Activated T-cell treated with anti-CD3 and anti-CD28 coated beads, Interleukin-2, amount 50 U/mL, for 4 hours (primary cell): ENCODE data around the gene AANAT. TPM values are rescaled to one million over a fixed set of nuclear protein-coding genes. Genes with fewer than 3 reads are reported as not detected.

Experiments
- ATAC-seq, 2 donors: fragments of 200-7000 bp; cut with Tn5 transposase; one replicate each; pipeline ENCODE4 v1.10.0; 2021
- DNase-seq: peaks from one replicate; pipeline ENCODE4 v3.0.0-alpha.2; 2020
- H3K27me3 Mint-ChIP-seq: one replicate; pipeline ENCODE4 v1.8.0; 2021; ENCODE audit warnings: low read depth, mixed read lengths
- H3K36me3 Mint-ChIP-seq: one replicate; pipeline ENCODE4 v1.8.0; 2022; ENCODE audit warnings: mixed read lengths; ENCODE audit not compliant: insufficient read depth
- H3K4me1 Mint-ChIP-seq: one replicate; pipeline ENCODE4 v1.8.0; 2021; ENCODE audit warnings: low read depth, mixed read lengths
- H3K4me3 Mint-ChIP-seq: one replicate; pipeline ENCODE4 v1.8.0; 2021; ENCODE audit warnings: mild to moderate bottlenecking, moderate library complexity, mixed read lengths
- H3K9me3 Mint-ChIP-seq: one replicate; pipeline ENCODE4 v1.8.0; 2021; ENCODE audit warnings: mixed read lengths
- total RNA-seq, 3 donors: library from RNA; stranded (reverse); gene quantifications; one replicate each; pipeline ENCODE4 v1.2.1, GENCODE V29; 2021

Gene AANAT
- total RNA-seq, result not detected

GRCh38 chr17:76467366-76467765 is at the start of gene AANAT:
Gene AANAT, plus strand, starts transcription at chr17:76467603. Its CDS starts 1,144 bp downstream, at chr17:76468747.
- ATAC-seq, result no peak
- H3K4me3 Mint-ChIP-seq, result no peak within 1 kb of the TSS
- H3K36me3 Mint-ChIP-seq, result peaks cover 5% of the 10 kb centered on the region
- no peak for DNase-seq
- no peaks in the 10 kb centered on the region for H3K9me3 Mint-ChIP-seq
- peaks cover 2% of the 10 kb centered on the region for H3K4me1 Mint-ChIP-seq
- H3K27me3 Mint-ChIP-seq, result no peaks in the 10 kb centered on the region

- no peak for DNase-seq
Measured at GRCh38 chr17:76419576-76420260, 47.7 kb upstream of the AANAT start.

GRCh38 chr17:76420356-76421043 is 46.9 kb upstream of the AANAT start:
- Mint-ChIP-seq H3K27me3 (no peaks in the 10 kb centered on the region), H3K9me3 (no peaks in the 10 kb centered on the region), H3K4me1 (peaks cover 25% of the 10 kb centered on the region), H3K4me3 (no peak overlapping the region), H3K36me3 (peaks cover 14% of the 10 kb centered on the region)
- DNase-seq (no peak), ATAC-seq (no peak)

More at GRCh38 chr17:76419576-76420260, 47.7 kb upstream of the AANAT start:
- H3K36me3 Mint-ChIP-seq, result peaks cover 14% of the 10 kb centered on the region
- no peak overlapping the region for H3K4me3 Mint-ChIP-seq
- H3K9me3 Mint-ChIP-seq, result no peaks in the 10 kb centered on the region
- no peaks in the 10 kb centered on the region for H3K27me3 Mint-ChIP-seq
- no peak for ATAC-seq
- H3K4me1 Mint-ChIP-seq, result peaks cover 22% of the 10 kb centered on the region

GRCh38 chr17:76421044-76421407 is 46.4 kb upstream of the AANAT start:
- no peaks in the 10 kb centered on the region for H3K27me3 Mint-ChIP-seq
- ATAC-seq (no peak), DNase-seq (no peak)
- no peaks in the 10 kb centered on the region for H3K9me3 Mint-ChIP-seq
- peaks cover 14% of the 10 kb centered on the region for H3K36me3 Mint-ChIP-seq
- H3K4me3 Mint-ChIP-seq, result no peak overlapping the region
- H3K4me1 Mint-ChIP-seq, result peaks cover 28% of the 10 kb centered on the region

DNA sequence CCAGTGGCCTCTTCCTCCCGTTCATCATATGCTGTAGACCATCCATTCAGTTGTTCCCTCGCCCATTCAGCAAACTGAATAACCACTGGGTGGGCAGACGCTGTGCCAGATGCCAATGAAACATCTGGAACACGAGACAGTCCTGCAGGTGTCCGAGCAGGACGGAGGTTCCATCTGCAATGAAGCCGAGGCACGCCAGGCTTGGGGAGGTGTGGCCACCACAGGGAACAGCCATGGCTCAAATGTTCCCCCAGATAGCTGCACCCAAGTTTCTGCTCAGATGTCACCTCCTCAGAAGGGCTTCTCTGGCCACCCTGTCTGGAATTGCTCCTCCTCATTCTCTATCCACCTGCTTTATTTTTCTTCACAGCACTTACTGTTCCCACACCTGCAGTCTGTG is 45.0 kb upstream of the AANAT start:
- Mint-ChIP-seq H3K27me3 (no peaks in the 10 kb centered on the region), H3K4me3 (no peak overlapping the region), H3K36me3 (peaks cover 11% of the 10 kb centered on the region), H3K4me1 (peaks cover 35% of the 10 kb centered on the region), H3K9me3 (no peaks in the 10 kb centered on the region)
- ATAC-seq (no peak), DNase-seq (no peak)

- Mint-ChIP-seq H3K27me3 (no peaks in the 10 kb centered on the region), H3K9me3 (no peaks in the 10 kb centered on the region), H3K4me3 (no peak overlapping the region), H3K4me1 (peaks cover 31% of the 10 kb centered on the region), H3K36me3 (peaks cover 7% of the 10 kb centered on the region)
- no peak for DNase-seq
- no peak for ATAC-seq
Measured at GRCh38 chr17:76422860-76423259, 44.5 kb upstream of the AANAT start.

- Mint-ChIP-seq H3K9me3 (no peaks in the 10 kb centered on the region), H3K4me1 (peaks cover 26% of the 10 kb centered on the region), H3K36me3 (peaks cover 16% of the 10 kb centered on the region), H3K4me3 (no peak overlapping the region), H3K27me3 (no peaks in the 10 kb centered on the region)
- ATAC-seq (no peak), DNase-seq (no peak)
Measured at GRCh38 chr17:76426853-76427252, 40.5 kb upstream of the AANAT start.

DNA sequence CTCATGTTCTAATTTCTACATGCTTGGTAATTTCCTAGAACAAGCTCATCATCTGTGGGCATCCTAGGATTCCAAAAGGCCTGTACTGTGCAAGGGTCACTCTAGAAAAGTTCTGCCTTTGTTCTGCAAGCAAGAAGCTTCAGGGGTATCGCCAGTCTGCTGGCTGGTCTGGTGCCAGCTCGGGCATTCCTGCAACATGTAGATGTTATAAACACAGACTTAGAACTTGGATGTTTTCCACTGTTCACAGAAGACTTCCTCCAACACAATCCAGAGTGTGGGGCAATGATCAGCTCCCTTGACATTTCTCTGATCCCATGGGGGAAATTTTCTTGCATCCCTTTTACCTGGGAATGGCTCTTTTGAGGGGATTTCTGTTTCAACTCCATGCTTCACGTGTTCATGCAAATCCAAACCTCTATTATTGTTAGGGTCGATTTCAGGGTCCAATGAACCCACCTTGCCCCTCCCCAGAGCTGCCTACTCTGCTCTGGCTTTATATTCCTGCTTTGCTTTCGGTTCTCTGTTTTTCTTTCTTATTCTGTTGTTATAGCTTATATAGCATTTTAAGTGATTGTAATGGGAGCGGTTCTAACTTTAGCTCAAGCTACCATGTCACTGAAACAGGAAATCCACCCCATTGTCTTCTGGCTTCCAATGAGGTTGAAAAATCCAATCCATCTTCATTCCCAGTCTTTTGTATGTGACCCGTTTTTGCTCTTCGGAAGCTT is 39.7 kb upstream of the AANAT start:
- Mint-ChIP-seq H3K9me3 (no peaks in the 10 kb centered on the region), H3K36me3 (peaks cover 14% of the 10 kb centered on the region), H3K4me1 (peaks cover 29% of the 10 kb centered on the region), H3K4me3 (no peak overlapping the region), H3K27me3 (no peaks in the 10 kb centered on the region)
- ATAC-seq, result no peak
- no peak for DNase-seq

DNA sequence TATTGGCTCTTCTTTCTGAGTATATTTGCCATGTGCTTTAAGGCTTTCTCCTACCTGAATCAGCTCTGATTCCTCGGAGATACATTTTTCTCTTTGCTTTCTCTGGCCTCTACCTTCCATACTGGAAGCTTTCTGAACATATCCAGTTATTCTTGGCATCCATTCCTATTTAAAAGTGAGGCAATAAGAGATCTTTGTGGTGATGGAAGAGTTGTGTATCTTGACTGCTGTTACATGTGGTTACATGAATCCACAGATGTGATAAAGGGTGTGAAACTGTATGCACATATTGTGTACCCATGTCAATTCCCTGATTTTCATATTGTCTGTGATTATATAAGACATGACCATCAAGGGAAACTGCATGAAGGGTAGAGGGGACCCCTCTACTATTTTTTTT is 38.9 kb upstream of the AANAT start:
- no peaks in the 10 kb centered on the region for H3K27me3 Mint-ChIP-seq
- DNase-seq, result no peak
- peaks cover 10% of the 10 kb centered on the region for H3K36me3 Mint-ChIP-seq
- no peak for ATAC-seq
- H3K9me3 Mint-ChIP-seq, result no peaks in the 10 kb centered on the region
- H3K4me1 Mint-ChIP-seq, result peaks cover 26% of the 10 kb centered on the region
- H3K4me3 Mint-ChIP-seq, result no peak overlapping the region

DNA sequence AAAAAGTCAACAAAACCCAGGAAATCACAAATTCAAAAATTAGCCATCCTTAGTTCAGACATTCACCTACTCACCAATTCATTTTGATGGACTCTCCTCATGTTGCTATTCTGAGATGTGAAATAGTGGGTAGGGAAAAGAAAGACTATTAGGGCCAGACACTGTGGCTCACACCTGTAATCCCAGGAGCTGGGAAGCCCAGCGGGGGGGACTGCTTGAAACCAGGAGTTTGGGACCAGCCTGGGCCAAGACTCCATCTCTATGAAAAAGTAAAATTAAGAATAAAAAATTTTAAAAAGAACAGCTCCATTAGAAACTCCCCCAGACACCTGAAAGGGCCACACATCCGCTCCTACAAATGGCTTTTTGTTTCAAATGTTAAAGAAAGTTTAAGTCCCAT is 35.9 kb upstream of the AANAT start:
- H3K9me3 Mint-ChIP-seq, result no peaks in the 10 kb centered on the region
- DNase-seq, result no peak
- peaks cover 12% of the 10 kb centered on the region for H3K36me3 Mint-ChIP-seq
- peaks cover 24% of the 10 kb centered on the region for H3K4me1 Mint-ChIP-seq
- ATAC-seq, result no peak
- no peaks in the 10 kb centered on the region for H3K27me3 Mint-ChIP-seq
- no peak overlapping the region for H3K4me3 Mint-ChIP-seq

DNA sequence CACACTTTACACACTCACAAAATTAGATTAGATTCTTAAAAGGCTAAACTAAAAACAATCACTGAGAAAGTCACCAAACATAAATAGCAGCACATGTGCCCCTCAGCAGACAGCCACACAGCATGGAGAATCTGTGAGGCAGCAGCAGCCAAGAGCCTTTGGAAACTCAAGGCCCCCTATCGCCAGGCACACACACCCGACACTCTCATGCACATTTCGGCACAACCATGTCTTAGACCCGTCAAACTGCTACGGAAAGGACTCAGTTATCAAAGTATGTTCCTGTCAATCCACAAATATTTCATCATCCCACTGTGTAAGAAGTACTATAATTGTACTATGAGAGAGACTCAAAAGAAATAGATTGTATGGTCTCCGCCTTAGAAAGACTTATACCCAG is 35.4 kb upstream of the AANAT start:
- peaks cover 12% of the 10 kb centered on the region for H3K36me3 Mint-ChIP-seq
- no peak overlapping the region for H3K4me3 Mint-ChIP-seq

DNA sequence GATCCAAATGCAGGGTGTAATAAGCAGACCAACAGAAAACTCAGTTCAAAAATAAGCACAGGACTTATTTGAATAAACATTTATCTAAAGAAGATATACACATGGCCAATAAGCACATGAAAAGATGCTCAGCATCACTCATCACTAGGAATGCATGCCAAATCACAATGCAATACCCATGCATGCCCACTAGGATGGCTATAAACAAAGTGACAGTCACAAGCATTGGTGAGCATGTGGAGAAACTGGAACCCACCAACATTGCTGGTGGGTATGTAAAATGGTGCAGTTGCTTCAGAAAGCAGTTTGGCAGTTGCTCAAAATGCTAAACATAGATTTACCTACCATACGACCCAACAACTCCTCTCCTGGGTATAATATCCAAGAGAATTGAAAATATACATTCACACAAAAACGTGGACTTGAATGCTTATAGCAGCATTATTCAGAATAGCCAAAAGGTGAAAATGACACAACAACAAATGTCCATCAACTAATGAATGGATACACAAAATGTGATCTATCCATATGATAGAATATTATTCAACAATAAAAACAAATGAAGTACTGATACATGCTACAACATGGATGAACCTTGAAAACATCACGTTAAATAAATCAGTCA is 34.6 kb upstream of the AANAT start:
- ATAC-seq (peak in 1 of 2 donors; percentile 57), DNase-seq (no peak)
- Mint-ChIP-seq H3K27me3 (no peaks in the 10 kb centered on the region), H3K4me3 (no peak overlapping the region), H3K4me1 (peaks cover 17% of the 10 kb centered on the region), H3K36me3 (peaks cover 12% of the 10 kb centered on the region), H3K9me3 (no peaks in the 10 kb centered on the region)

More for the DNA sequence above, 35.4 kb upstream of the AANAT start:
- DNase-seq, result no peak
- H3K4me1 Mint-ChIP-seq, result peaks cover 19% of the 10 kb centered on the region
- H3K9me3 Mint-ChIP-seq, result no peaks in the 10 kb centered on the region
- no peaks in the 10 kb centered on the region for H3K27me3 Mint-ChIP-seq
- no peak for ATAC-seq

- H3K4me3 Mint-ChIP-seq, result no peak overlapping the region
- peaks cover 14% of the 10 kb centered on the region for H3K4me1 Mint-ChIP-seq
- H3K36me3 Mint-ChIP-seq, result peaks cover 6% of the 10 kb centered on the region
- no peak for DNase-seq
- no peaks in the 10 kb centered on the region for H3K27me3 Mint-ChIP-seq
- no peaks in the 10 kb centered on the region for H3K9me3 Mint-ChIP-seq
- ATAC-seq, result no peak
Measured at GRCh38 chr17:76433693-76434092, 33.7 kb upstream of the AANAT start.

- H3K4me1 Mint-ChIP-seq, result peaks cover 16% of the 10 kb centered on the region
- no peaks in the 10 kb centered on the region for H3K27me3 Mint-ChIP-seq
- DNase-seq (no peak), ATAC-seq (no peak)
- peaks cover 8% of the 10 kb centered on the region for H3K36me3 Mint-ChIP-seq
- H3K4me3 Mint-ChIP-seq, result no peak overlapping the region
- H3K9me3 Mint-ChIP-seq, result no peaks in the 10 kb centered on the region
Measured at GRCh38 chr17:76434870-76435269, 32.5 kb upstream of the AANAT start.
